ENCODE measurements around the gene RRP12. TPM values are rescaled to one million over a fixed set of nuclear protein-coding genes. Genes with fewer than 3 reads are reported as not detected.
A peak's percentile ranks its signal among the peaks of the same experiment; 100 is the strongest.

RRP12 gene
- total RNA-seq, 1 donor from 2014 or later, result 41.6 TPM

DNA sequence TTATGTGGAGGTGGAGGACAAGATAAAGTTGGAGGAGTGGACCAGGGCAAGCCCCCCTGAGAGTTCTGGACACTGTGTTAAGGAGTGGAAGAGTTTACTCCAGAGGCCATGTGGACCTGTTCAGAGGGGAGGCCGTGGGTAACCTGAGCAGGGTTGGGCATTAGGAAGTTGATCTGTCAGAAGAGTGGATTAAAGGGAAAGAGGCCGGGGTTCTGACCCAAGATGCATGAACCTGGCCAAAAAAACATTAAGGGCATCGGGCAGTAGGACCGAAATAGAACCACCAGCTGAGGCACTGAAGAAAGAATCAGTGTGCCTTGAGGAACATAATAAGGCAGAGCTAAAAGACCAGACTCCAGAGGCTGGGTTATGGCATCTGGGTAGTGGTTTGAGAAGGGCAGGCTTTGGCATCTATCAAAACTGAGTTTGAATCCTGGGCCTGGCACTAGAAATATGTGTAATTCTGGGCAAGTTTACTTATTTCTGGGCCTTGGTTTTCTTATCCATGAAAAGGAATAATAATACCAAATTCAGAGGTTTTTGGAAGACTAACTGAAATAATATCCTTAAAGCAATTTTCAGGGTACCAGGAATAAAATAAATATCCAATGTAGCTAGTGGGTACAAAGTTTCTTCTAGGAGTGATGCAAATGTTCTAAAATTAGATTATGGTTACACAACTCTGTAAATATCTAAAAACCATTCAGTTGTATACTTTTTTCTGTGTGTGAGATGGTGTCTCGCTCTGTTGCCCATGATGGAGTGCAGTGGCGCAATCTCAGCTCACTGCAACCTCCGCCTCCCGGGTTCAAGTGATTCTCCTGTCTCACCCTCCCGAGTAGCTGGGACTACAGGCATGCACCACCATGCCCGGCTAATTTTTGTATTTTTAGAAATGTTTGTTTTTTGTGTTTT is 93.0 kb downstream of the RRP12 start:
- peaks cover 5% of the 10 kb centered on the region for H3K27me3 Mint-ChIP-seq
- no peak overlapping the region for H3K4me3 Mint-ChIP-seq
- no peak for DNase-seq (ENCODE audit: extremely low spot score, unreplicated experiment)
- no peak overlapping the region for H3K27ac Mint-ChIP-seq
- H3K4me1 Mint-ChIP-seq (ENCODE audit: unreplicated experiment), result no peaks in the 10 kb centered on the region
- H3K36me3 Mint-ChIP-seq, result no peaks in the 10 kb centered on the region
- TF ChIP-seq, protein P1, sequence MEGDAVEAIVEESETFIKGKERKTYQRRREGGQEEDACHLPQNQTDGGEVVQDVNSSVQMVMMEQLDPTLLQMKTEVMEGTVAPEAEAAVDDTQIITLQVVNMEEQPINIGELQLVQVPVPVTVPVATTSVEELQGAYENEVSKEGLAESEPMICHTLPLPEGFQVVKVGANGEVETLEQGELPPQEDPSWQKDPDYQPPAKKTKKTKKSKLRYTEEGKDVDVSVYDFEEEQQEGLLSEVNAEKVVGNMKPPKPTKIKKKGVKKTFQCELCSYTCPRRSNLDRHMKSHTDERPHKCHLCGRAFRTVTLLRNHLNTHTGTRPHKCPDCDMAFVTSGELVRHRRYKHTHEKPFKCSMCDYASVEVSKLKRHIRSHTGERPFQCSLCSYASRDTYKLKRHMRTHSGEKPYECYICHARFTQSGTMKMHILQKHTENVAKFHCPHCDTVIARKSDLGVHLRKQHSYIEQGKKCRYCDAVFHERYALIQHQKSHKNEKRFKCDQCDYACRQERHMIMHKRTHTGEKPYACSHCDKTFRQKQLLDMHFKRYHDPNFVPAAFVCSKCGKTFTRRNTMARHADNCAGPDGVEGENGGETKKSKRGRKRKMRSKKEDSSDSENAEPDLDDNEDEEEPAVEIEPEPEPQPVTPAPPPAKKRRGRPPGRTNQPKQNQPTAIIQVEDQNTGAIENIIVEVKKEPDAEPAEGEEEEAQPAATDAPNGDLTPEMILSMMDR (conservative IDR thresholded peaks at IDR 0.05), result no peak
- no peaks in the 10 kb centered on the region for H3K9me3 Mint-ChIP-seq

DNA sequence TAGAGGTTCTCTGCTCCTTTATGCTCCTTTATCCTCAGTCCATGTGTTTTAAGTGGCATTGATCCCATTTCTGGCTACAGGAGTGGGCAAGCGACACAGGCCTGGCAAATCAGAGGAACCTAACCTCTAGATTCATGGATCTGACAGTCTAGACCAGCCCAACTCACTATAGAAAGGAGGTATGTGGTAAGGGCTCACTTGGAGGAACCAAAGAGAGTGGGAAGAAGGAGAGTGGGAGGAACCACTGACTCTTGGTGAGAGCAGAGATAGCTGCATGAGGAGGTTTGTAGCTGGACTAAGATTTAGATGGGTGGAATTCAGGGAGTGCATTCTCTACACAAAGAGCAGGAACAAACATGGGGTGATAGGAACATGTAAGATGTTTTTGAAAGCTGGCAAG is 93.7 kb downstream of the RRP12 start:
- Mint-ChIP-seq H3K27ac (peak overlapping the region; percentile 27), H3K9me3 (no peaks in the 10 kb centered on the region), H3K4me3 (no peak overlapping the region), H3K36me3 (no peaks in the 10 kb centered on the region), H3K27me3 (peaks cover 5% of the 10 kb centered on the region), H3K4me1 (ENCODE audit: unreplicated experiment) (no peaks in the 10 kb centered on the region)
- DNase-seq (ENCODE audit: extremely low spot score, unreplicated experiment), result no peak
- TF ChIP-seq, protein P1 (conservative IDR thresholded peaks at IDR 0.05), result no peak

Other genes with a start within 250 kb of the RRP12 start
- gene SLIT1, start 215.4 kb downstream of the RRP12 start, total RNA-seq (ENCODE audit: low replicate concordance), result 2.2 and 55.7 TPM in 2 replicates
- 7.3 and 19.8 TPM in 2 replicates for gene ARHGAP19, start 108.7 kb downstream of the RRP12 start, total RNA-seq (ENCODE audit: low replicate concordance)
- gene FRAT1, start 82.1 kb downstream of the RRP12 start, total RNA-seq (ENCODE audit: low replicate concordance), result 4.7 and 6.1 TPM in 2 replicates
- gene FRAT2, start 66.6 kb downstream of the RRP12 start, total RNA-seq (ENCODE audit: low replicate concordance), result 23.1 and 36.4 TPM in 2 replicates
- gene PGAM1, start 24.9 kb upstream of the RRP12 start, total RNA-seq (ENCODE audit: low replicate concordance), result 200 and 207 TPM in 2 replicates
- gene EXOSC1, start 44.7 kb upstream of the RRP12 start, total RNA-seq (ENCODE audit: low replicate concordance), result 34.8 and 36.1 TPM in 2 replicates
- gene ZDHHC16, start 44.8 kb upstream of the RRP12 start, total RNA-seq (ENCODE audit: low replicate concordance), result 50.7 and 53.7 TPM in 2 replicates
- 85.9 and 94.8 TPM in 2 replicates for gene MMS19, start 97.1 kb upstream of the RRP12 start, total RNA-seq (ENCODE audit: low replicate concordance)
- 11.6 and 16.1 TPM in 2 replicates for gene UBTD1, start 97.6 kb upstream of the RRP12 start, total RNA-seq (ENCODE audit: low replicate concordance)
- 0.19 TPM in 1 of 2 replicates, not detected in the other for gene ANKRD2, start 171.4 kb upstream of the RRP12 start, total RNA-seq (ENCODE audit: low replicate concordance)
- 0.57 and 2.1 TPM in 2 replicates for gene HOGA1, start 183.0 kb upstream of the RRP12 start, total RNA-seq (ENCODE audit: low replicate concordance)
- 0.34 TPM in 1 of 2 replicates, not detected in the other for gene C10orf62, start 188.4 kb upstream of the RRP12 start, total RNA-seq (ENCODE audit: low replicate concordance)
- 9.0 and 15.8 TPM in 2 replicates for gene MORN4, start 232.2 kb upstream of the RRP12 start, total RNA-seq (ENCODE audit: low replicate concordance)
- 18.7 and 19.3 TPM in 2 replicates for gene PI4K2A, start 239.3 kb upstream of the RRP12 start, total RNA-seq (ENCODE audit: low replicate concordance)